HG02870 (cell line): ENCODE measurements around the gene BMPER.

Source experiments
- ATAC-seq: cut with Tn5 transposase; IDR thresholded peaks from one replicate; pipeline ENCODE4 v1.9.1; 2021; ENCODE audit warnings: mild to moderate bottlenecking, moderate library complexity; ENCODE audit not compliant: unreplicated experiment

BMPER gene

DNA sequence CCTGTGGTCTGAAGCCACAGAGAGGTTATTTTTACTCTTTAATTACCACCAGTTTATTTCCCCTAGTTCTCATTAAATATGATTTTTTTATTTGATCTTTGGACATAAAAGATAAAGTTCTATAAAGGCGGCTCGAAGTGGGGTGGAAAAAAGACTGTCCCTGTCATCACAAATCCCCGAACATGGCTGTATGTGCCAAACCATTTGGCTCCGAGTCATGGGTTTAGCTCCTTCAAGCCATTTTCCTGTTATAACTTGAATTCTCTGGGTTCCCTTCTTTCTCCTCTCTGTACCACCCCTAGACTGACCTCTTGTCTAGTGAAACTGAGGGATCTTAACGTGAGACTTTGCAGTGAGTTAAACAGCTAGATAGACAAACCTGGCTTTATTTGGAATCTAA, 181.6 kb downstream of the BMPER start:
- ATAC-seq = no peak

DNA sequence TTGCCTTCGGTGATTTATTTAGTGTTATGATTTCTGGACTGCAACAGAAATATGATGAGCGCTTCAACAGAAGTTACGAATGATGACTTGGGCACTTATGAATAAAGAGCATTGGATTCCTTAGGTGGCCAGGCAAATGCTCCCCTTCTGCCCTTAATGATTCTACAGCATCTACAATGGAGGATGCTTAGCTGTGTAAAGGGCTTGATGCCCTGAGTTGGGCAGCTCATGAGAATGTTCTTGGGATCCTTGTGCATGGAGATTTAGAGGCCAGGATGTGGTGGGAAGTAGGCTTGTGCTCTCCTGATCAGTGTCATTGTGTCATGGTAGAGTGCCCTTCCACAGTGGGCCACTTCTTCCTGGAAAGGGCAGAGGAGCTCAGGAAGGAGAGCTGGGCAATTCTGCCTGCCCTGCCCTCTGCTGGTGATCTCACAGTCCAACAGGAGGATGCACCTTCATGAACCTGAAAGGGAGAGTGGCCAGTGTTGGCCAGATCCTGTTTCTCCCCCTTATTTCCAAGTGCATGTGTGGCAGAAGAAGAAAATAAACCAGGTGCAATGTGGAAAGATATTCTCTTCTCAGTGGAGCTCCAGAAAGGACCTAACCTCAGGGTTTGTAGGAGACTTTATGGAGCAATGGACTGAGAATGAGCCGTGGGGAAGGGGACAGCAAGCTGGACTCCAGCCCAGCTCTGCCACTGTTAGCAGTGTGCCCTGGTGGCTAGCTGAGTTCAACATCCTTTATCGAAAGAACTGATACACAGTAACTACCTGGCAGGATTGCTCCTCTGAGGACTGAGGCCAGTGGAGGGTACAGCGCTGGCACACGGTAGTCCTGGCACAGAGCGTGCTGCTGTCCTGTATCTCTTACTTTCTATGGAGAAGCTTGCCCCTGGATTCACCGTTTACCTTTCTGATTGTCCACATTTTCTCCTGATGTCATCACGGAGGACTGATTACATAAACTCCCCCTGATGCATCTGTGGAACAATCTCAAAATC, 182.9 kb downstream of the BMPER start:
- no peak for ATAC-seq

DNA sequence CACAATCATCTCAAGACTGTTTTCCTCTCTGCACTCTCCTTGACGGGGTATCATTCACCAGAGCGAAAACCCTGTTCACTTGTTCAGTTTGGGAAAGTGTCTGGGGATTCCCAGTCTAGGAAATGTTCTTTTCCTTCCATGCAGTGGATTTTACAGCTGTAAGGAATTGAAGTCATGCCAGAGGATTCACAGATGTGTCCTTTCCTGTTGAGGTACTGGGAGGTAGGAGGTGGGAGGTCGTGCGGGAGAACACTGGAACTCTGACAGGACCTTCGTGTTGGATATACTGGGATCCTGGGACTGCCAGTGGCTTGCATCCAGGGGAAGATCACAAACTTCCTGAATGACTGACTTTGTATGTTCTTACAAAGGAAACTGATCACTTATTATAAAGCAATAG, 185.5 kb downstream of the BMPER start:
- ATAC-seq = no peak

GRCh38 chr7:34091321-34091917, 186.1 kb downstream of the BMPER start:
- peak; percentile 47 for ATAC-seq

DNA sequence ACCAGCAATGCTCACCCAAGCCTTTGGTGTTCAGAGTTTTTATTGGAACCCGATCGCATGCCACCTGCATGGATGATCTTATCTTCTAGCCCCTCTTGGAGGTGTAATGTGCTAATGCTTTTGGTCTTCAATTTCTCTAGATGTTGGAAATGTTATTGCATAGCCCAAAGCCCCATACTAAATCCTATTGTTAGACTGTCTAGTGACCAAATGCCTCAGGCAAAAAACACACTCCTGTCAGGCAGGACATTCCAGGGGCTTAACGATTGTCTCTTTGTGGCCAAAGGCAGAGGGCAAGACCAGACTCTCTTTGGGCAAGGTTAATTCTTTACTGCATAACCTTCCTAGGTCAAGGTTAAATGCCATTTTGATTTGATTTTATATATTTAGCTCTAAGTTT, 187.9 kb downstream of the BMPER start:
- ATAC-seq = no peak

DNA sequence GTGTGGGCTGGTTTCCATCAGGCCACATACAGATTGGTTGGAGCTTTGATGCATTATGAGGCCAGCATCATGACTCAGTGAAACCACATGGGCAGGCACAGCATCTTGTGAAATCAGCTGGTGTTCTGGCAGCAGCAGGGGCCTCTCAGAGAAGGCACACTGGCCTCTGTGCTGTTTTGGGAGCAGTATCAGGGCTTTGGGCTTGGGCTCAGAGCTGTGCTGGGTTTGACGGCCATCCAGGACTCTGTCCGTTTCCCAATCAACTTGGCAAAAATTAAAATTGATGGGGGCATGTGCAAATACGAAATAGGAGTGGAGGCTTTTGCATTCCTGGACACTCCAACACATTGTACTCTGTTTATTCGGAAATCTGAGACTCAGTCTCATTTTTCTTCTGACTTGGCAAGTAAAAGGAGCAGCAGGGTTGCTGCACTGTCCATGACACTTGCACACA, 190.9 kb downstream of the BMPER start:
- no peak for ATAC-seq

- no peak for ATAC-seq
Observed at GRCh38 chr7:34096777-34097176, 191.4 kb downstream of the BMPER start.

- no peak for ATAC-seq
Observed at GRCh38 chr7:34100661-34101060, 195.3 kb downstream of the BMPER start.

GRCh38 chr7:34104115-34104514, 198.8 kb downstream of the BMPER start:
- no peak for ATAC-seq

GRCh38 chr7:34104992-34105391, 199.7 kb downstream of the BMPER start:
- ATAC-seq = no peak

GRCh38 chr7:34107276-34107675, 201.9 kb downstream of the BMPER start:
- no peak for ATAC-seq

DNA sequence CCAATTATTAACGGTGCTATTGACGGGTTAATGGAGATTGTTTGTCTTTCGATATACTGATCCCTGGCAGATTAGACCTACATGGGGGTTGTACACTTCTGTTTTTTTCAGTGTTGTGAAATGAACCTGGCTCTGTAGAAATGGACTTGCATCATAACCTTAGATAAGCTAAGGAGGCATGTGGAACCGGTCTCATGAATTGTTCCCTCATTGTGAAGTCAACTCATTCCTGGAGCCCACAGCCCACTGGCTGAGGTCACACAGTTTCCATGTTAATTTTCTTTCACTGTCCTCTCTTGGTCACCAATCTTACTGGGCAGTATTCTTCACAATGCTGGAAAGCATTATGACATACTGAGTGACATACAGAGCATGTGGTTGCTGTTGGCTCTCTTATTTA, 202.8 kb downstream of the BMPER start:
- no peak for ATAC-seq

GRCh38 chr7:34109936-34110780, 204.8 kb downstream of the BMPER start:
- ATAC-seq = no peak

DNA sequence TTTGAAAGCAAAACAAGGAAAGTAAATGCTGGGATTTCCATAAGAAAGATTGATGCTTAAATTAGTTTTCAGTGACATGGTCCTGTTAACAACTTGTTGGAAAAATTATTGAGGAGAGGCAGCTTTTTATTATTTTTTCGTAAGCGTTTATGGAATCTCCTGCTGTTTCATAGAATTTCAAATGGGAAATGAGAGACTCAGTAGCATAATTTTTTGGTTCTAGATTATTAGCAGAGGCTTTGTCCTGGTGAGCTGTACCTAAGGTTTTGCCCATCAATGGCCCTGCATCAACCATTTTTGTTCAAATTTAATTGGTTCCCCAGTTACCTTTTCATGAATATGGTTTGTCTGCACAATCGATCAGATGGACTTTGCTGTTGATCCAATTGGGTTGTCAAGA, 205.7 kb downstream of the BMPER start:
- ATAC-seq = no peak

GRCh38 chr7:34115503-34115902, 210.2 kb downstream of the BMPER start:
- ATAC-seq = no peak

- ATAC-seq = no peak
Observed at GRCh38 chr7:34117573-34117972, 212.2 kb downstream of the BMPER start.

GRCh38 chr7:34121366-34121765, 216.0 kb downstream of the BMPER start:
- ATAC-seq = no peak

DNA sequence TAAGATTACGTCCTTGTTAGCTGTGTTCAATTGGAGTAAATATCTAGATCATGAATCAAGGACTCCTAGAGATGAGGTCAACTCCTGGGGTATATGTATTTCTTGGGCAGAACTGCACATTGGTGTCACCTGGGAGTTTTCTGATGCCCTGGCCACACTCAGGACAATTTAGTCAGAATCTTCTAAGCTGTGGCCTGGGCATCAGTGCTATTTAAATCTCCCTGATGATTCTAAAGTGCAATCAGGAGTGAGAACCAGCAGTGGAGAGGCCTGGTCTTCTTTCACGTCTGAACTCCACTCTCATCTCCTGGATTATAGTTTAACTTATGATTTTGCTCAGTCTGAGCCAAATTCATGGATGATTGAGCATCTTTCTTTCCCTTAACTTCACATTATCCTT, 218.0 kb downstream of the BMPER start:
- no peak for ATAC-seq

DNA sequence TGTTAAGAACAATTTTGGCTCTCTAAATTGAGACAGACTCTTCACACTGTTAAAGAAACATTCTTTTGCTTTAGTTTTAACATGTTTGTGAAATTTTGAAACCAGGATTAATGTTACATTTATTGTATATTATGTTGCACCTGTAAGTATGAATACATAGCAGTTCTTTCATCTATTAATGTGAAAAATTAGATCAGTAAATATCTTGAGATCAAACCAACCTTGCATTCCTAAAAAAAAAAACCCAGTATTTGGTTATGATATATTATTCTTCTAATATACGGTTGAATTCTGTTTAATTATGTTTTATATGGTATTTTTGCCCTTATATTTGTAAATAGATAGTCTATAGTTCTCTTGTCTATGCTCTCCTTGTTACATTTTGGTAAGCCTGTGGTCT, 219.4 kb downstream of the BMPER start:
- no peak for ATAC-seq

- ATAC-seq = no peak
Observed at GRCh38 chr7:34128762-34129161, 223.4 kb downstream of the BMPER start.

DNA sequence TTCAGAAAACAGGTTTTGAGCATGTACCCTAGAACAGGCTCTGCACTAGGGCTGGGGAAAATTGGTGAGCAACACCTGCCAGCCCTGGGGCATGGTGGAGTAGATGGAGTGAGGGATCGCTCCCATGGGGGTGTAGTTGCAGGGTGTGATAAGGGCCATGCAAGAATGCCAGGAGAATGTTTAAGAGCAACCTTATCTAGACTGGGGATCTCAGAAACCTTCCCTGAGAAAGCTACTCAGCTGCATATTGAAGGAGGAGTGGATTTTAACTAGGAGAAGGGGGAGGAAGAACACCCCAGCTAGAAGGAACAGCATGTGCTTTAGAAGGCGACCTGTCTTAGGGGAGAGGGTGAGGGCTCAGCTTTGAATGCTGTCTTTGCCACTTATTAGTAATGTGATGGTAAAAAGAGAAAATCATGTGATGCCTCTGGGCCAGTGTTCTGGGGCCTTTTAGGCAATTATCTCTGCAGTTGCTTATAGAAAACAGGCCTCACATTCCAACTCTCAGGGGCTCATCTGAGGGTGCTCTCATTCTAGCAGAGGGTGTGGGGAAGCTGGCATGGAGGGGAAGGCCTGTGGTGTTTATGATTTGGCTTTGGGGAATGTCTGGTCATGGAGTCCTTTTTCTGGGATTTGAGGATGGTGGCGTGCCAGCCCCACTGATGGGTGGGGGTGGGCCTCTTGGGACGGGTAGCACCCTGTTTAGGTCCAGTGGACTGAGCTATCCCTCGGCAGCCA, 225.4 kb downstream of the BMPER start:
- no peak for ATAC-seq
